ENCODE results near the gene MICALL1.

The MICALL1 gene

GRCh38 chr22:37967637-37968451 is 61.7 kb downstream of the MICALL1 start:
- H3K4me1 ChIP-seq = peaks cover 0 to 22% (median 13%) of the 10 kb centered on the region in 4 donors
- TF ChIP-seq CTCF (IDR thresholded peaks at IDR 0.05) = no peak
- intact Hi-C loops (cut with DNase I; ENCODE audit: low total_unique reads) = loop anchor here (5.0 kb wide), 1 partner anchor 151 kb away; no protein-coding TSS in a partner anchor
- H3K36me3 ChIP-seq = peaks cover 23 to 64% (median 36%) of the 10 kb centered on the region in 3 donors
- H3K4me3 ChIP-seq = no peak overlapping the region
- H3K27ac ChIP-seq = no peak overlapping the region
- DNase-seq = no peak
- H3K9me3 ChIP-seq = no peaks in the 10 kb centered on the region
- H3K27me3 ChIP-seq = no peaks in the 10 kb centered on the region

DNA sequence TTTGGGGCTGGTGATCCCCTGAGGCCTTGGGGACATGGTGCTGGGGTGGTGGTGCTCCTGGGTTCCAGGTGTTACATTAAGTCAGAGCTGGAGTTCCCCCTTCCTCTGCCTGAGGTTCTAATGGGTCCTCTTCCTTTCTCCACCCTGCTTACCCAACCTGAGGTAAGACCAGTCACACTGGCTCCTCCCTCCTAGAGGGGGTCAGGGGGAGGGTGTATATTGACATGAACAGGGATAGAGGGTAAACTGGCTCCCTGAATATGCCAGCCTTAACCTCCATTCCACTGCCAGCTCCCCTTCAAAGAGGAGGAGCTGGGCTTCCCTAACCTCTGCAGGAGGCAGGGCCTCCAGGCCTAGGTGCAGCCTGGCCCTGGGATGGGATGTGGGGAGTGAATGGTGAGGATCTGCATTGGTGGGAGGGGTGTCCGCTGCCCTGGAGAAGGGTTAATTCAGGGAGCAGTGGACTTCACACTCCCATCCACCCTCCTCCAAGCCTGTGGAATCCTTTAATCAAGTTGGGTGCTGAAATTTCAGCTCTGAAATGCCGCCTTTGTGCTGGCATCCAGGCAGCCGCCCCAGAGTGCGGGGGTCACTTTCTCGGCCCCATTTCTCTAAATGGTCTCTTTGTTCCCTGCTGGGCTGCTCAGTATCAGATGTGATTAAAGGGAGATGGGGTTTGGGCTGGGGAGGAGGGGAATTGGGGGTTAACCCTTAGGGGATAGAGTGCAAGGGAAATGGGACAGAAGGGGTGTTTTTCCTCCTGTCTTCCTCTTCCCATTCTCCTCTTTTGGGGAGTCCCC is 62.6 kb downstream of the MICALL1 start:
- H3K4me3 ChIP-seq = no peak overlapping the region
- intact Hi-C loops (cut with DNase I; ENCODE audit: low total_unique reads) = loop anchor here (5.0 kb wide), 1 partner anchor 151 kb away; no protein-coding TSS in a partner anchor
- DNase-seq = no peak
- H3K4me1 ChIP-seq = peaks cover 0 to 22% (median 13%) of the 10 kb centered on the region in 4 donors
- H3K9me3 ChIP-seq = no peaks in the 10 kb centered on the region
- no peaks in the 10 kb centered on the region for H3K27me3 ChIP-seq
- TF ChIP-seq CTCF (IDR thresholded peaks at IDR 0.05) = no peak
- H3K27ac ChIP-seq = no peak overlapping the region
- H3K36me3 ChIP-seq = peaks cover 21 to 63% (median 35%) of the 10 kb centered on the region in 3 donors

DNA sequence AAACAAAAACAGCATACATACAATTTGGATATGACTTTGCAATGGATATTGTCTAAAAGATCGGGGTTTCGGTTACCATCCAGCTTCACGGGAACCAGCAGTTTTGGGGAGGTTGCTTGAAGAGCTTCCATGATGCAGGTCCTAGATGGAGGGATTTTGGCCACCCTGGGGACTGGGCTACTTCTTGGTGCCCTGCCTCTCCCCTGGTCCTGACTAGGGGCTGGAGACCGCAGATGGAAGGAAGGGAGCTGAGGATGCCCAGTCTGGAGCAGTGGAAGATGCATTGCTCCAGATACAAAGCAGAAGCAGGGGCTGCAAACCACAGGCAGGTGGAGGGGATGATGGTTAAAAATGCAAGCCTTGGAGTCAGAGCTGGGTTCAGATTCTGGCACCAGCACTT is 64.8 kb downstream of the MICALL1 start:
- Histone ChIP-seq H3K4me1 (peaks cover 0 to 9% (median 5%) of the 10 kb centered on the region in 4 donors), H3K27ac (no peak overlapping the region), H3K4me3 (no peak overlapping the region), H3K9me3 (no peaks in the 10 kb centered on the region), H3K27me3 (no peaks in the 10 kb centered on the region), H3K36me3 (peaks cover 19 to 72% (median 35%) of the 10 kb centered on the region in 3 donors)
- DNase-seq = no peak
- intact Hi-C loops (cut with DNase I; ENCODE audit: low total_unique reads) = no loop called here
- no peak for TF ChIP-seq CTCF (IDR thresholded peaks at IDR 0.05)

DNA sequence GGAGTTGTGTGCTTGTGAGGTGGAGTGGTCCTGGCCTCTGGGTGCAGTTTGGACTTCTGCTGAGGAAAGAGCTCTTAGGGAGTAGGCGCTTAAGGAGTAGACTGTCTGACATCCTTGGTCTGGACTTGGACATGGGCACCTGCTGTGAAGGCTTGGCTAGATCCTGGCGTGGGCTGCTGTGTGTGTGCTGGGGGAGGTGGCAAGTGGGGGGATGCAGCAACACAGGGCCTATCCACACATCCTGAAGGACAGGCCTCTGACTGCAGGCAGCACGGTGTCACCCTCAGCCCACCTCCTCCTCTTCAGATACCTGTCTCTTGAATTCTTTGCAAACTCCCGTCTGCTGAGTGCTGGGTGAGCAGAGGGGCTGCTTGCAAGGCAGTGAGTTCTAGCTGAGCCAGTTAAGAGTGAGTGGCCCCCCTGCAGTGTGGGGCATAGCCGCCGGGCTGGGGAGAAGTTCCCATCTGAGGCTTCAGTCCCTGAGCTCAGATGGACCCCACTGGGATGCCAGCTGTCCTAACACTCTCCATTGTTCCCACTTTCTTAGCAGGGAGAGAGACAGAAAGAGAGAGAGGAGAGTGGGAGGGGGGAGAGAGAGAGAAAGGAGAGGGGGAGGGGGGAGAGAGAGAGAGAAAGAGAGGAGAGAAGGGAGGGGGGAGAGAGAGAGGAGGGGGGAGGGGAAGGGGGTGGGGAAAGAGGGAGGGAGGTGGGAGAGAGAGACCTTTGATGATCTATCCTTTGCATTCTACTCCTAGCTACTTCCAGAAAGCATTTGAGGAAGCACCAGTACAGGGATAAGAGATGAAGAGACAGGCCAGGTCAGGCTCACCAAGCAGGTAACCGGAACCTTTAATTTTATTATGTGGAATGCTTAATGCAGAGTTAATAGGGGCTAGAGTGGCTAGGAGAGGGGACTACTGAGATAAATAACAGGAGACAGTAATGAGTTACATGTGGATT is 65.7 kb downstream of the MICALL1 start:
- Histone ChIP-seq H3K27ac (no peak overlapping the region), H3K9me3 (no peaks in the 10 kb centered on the region), H3K36me3 (peaks cover 18 to 73% (median 38%) of the 10 kb centered on the region in 3 donors), H3K4me1 (peaks cover 0 to under 1% (median 0%) of the 10 kb centered on the region in 4 donors), H3K4me3 (no peak overlapping the region), H3K27me3 (no peaks in the 10 kb centered on the region)
- intact Hi-C loops (cut with DNase I; ENCODE audit: low total_unique reads) = no loop called here
- TF ChIP-seq CTCF (IDR thresholded peaks at IDR 0.05) = no peak
- DNase-seq = no peak

- no peak overlapping the region for H3K4me3 ChIP-seq
- no peak for TF ChIP-seq CTCF (IDR thresholded peaks at IDR 0.05)
- H3K9me3 ChIP-seq = no peaks in the 10 kb centered on the region
- H3K36me3 ChIP-seq = peaks cover 11 to 73% (median 30%) of the 10 kb centered on the region in 3 donors
- H3K4me1 ChIP-seq = no peaks in the 10 kb centered on the region
- H3K27ac ChIP-seq = no peak overlapping the region
- intact Hi-C loops (cut with DNase I; ENCODE audit: low total_unique reads) = no loop called here
- H3K27me3 ChIP-seq = no peaks in the 10 kb centered on the region
- DNase-seq = no peak
Measured at GRCh38 chr22:37972527-37972926, 66.4 kb downstream of the MICALL1 start.

All from tibial artery (tissue), 4 donors.